Mesodermal cell (in vitro differentiated cells): ENCODE results near the gene SLC35A2.

Source experiments
- H3K27ac ChIP-seq: 2 replicates; pipeline ENCODE4 v1.7.0; 2013; ENCODE audit warnings: mild to moderate bottlenecking, low read depth, low read length, moderate library complexity; ENCODE audit not compliant: severe bottlenecking
- H3K36me3 ChIP-seq: 2 replicates; pipeline ENCODE4 v1.7.1; 2013; ENCODE audit warnings: mild to moderate bottlenecking, low read length, moderate library complexity; ENCODE audit not compliant: control insufficient read depth, insufficient read depth
- H3K4me1 ChIP-seq: one replicate; pipeline ENCODE4 v1.7.1; 2013; ENCODE audit warnings: mild to moderate bottlenecking, low read length; ENCODE audit not compliant: insufficient read depth, control insufficient read depth, poor library complexity, severe bottlenecking
- H3K4me3 ChIP-seq: 2 replicates; pipeline ENCODE4 v1.7.0; 2013; ENCODE audit warnings: low read length, control low read depth, mild to moderate bottlenecking; ENCODE audit not compliant: insufficient read depth, poor library complexity, severe bottlenecking; ENCODE audit errors: extremely low read depth
- H3K9me3 ChIP-seq: 2 replicates; pipeline ENCODE4 v1.7.1; 2013; ENCODE audit warnings: mild to moderate bottlenecking, low read length, moderate library complexity; ENCODE audit not compliant: control insufficient read depth
- WGBS, 2 experiments: methylation state at CpG; one replicate each; pipeline ENCODE4 v1.1.5; 2013; ENCODE audit warnings: missing lambda C conversion rate in 2 of 2; ENCODE audit not compliant: insufficient coverage in 2 of 2; 5-methylcytosine and 5-hydroxymethylcytosine counted together

SLC35A2 gene

DNA sequence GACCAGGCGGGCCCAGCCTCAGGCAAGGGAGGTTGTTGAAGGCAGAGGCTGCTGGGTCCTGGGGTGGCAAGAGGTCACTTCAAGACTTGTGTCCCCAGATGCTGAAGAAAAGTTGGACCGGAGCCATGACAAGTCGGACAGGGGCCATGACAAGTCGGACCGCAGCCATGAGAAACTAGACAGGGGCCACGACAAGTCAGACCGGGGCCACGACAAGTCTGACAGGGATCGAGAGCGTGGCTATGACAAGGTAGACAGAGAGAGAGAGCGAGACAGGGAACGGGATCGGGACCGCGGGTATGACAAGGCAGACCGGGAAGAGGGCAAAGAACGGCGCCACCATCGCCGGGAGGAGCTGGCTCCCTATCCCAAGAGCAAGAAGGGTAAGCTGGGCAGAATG is 9.3 kb downstream of the SLC35A2 start:
- H3K4me3 ChIP-seq, result no peak overlapping the region
- H3K27ac ChIP-seq, result no peak overlapping the region
- H3K9me3 ChIP-seq, result no peaks in the 10 kb centered on the region
- WGBS, 2 experiments, result 97 to 98% methylated on average over 10 to 19 of the region's 20 CpGs
- peaks cover 47% of the 10 kb centered on the region for H3K36me3 ChIP-seq
- H3K4me1 ChIP-seq, result peaks cover 2% of the 10 kb centered on the region

DNA sequence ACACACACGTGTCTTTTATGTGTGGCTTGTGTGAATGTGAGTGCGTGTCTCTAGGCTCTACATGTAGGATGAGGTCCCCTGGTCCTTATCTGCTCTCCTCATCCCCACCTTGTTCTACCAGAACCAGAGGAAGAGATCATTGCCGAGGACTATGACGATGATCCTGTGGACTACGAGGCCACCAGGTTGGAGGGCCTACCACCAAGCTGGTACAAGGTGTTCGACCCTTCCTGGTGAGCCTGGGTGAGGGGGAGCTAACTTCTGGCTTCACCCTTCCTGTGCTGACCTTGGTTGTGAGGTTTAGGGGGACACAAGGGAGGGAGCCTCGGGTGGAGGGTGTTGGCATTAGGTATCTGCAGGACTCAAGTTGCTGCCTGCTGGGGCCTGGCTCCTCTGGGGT is 10.4 kb downstream of the SLC35A2 start:
- Histone ChIP-seq H3K4me3 (no peak overlapping the region), H3K36me3 (peaks cover 44% of the 10 kb centered on the region), H3K27ac (no peak overlapping the region), H3K9me3 (no peaks in the 10 kb centered on the region), H3K4me1 (peaks cover 2% of the 10 kb centered on the region)
- 80 to 100% methylated on average over 1 to 3 of the region's 7 CpGs for WGBS, 2 experiments

DNA sequence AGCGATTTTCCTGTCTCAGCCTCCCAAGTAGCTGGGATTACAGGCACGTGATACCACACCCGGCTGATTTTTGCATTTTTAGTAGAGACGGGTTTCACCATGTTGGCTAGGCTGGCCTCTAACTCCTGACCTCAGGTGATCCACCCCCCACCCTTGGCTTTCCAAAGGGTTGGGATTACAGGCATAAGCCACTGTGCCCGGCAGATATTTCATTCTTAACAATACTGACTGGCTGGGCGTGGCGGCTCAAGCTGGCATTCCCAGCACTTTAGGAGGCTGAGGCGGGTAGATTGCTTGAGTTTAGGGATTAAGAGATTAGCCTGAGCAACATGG is 12.4 kb downstream of the SLC35A2 start:
- Histone ChIP-seq H3K9me3 (no peaks in the 10 kb centered on the region), H3K36me3 (peaks cover 40% of the 10 kb centered on the region), H3K4me3 (no peak overlapping the region), H3K27ac (no peak overlapping the region), H3K4me1 (peaks cover 1% of the 10 kb centered on the region)
- WGBS, 2 experiments, result 82 to 86% methylated on average over 2 to 4 of the region's 8 CpGs

- Histone ChIP-seq H3K4me3 (peak within 1 kb of the TSS; percentile 58), H3K36me3 (peaks cover 43% of the 10 kb centered on the region), H3K27ac (peak within 1 kb of the TSS; percentile 92), H3K4me1 (no peaks in the 10 kb centered on the region), H3K9me3 (no peaks in the 10 kb centered on the region)
- 0 to 1% methylated on average over 17 to 27 of the region's 49 CpGs for WGBS, 2 experiments
These were observed 13.7 kb downstream of the SLC35A2 start, which contains the start of the genes PQBP1 and TIMM17B for GRCh38 chrX:48897625-48898306. Gene PQBP1 (plus strand): TSS chrX:48897930. CDS start chrX:48898510, 580 bp downstream. Gene TIMM17B (minus strand): TSS chrX:48897768. CDS start chrX:48897749, 19 bp downstream.

DNA sequence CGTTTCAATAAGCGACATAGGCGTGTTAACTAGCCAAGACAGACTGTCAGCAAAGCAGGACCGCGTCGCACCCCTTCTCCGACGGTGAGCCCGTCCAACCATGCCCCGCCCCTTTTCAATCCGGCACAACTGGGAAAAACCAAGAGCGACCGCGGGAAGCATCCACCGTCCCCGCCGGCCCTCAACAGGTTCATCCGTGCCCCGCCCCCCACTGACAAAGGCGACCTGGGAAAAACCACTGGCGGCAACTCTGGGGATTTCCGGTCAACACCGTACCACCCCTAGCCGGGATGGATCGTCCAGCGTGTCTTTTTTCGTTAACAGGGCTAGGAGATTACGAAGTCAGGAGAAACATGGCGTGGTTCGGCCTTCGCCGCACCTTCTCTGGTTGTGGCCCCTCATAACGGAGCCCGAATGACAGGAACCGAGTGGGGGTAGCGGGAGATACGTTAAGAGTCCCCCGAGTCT is 14.3 kb downstream of the SLC35A2 start:
- Histone ChIP-seq H3K4me1 (no peaks in the 10 kb centered on the region), H3K27ac (peak overlapping the region; percentile 92), H3K9me3 (no peaks in the 10 kb centered on the region), H3K36me3 (peaks cover 44% of the 10 kb centered on the region), H3K4me3 (peak overlapping the region; percentile 58)
- WGBS, 2 experiments, result 0 to 1% methylated on average over 17 to 19 of the region's 38 CpGs

GRCh38 chrX:48896611-48897011 is 14.8 kb downstream of the SLC35A2 start:
- Histone ChIP-seq H3K4me1 (no peaks in the 10 kb centered on the region), H3K27ac (peak overlapping the region; percentile 92), H3K36me3 (peaks cover 38% of the 10 kb centered on the region), H3K9me3 (no peaks in the 10 kb centered on the region), H3K4me3 (peak overlapping the region; percentile 58)
- WGBS, 2 experiments, result no CpG with 5 or more reads among the region's 9 CpGs

DNA sequence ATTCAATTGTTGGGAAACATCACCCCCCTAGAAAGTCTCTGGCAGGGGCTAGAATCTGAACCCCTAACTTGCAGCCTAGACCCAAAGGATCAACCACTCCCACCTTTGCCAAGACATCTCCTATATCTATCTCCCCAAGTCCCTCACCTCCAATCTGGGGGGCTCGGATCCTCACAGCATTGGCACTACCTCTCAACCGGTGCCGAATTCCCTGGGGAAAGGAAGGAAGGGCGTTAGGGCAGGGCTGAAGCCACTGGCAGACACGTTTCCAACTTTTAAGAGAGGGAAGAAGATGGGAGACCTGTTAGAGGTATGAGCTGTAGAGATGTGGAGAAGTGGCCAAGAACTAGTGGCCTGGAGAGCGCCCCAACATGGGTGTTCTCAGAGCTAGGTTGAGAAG is 16.6 kb downstream of the SLC35A2 start:
- no peaks in the 10 kb centered on the region for H3K4me1 ChIP-seq
- H3K4me3 ChIP-seq, result no peak overlapping the region
- peaks cover 27% of the 10 kb centered on the region for H3K36me3 ChIP-seq
- H3K27ac ChIP-seq, result no peak overlapping the region
- no peaks in the 10 kb centered on the region for H3K9me3 ChIP-seq
- WGBS, 2 experiments, result no CpG with 5 or more reads among the region's 6 CpGs

DNA sequence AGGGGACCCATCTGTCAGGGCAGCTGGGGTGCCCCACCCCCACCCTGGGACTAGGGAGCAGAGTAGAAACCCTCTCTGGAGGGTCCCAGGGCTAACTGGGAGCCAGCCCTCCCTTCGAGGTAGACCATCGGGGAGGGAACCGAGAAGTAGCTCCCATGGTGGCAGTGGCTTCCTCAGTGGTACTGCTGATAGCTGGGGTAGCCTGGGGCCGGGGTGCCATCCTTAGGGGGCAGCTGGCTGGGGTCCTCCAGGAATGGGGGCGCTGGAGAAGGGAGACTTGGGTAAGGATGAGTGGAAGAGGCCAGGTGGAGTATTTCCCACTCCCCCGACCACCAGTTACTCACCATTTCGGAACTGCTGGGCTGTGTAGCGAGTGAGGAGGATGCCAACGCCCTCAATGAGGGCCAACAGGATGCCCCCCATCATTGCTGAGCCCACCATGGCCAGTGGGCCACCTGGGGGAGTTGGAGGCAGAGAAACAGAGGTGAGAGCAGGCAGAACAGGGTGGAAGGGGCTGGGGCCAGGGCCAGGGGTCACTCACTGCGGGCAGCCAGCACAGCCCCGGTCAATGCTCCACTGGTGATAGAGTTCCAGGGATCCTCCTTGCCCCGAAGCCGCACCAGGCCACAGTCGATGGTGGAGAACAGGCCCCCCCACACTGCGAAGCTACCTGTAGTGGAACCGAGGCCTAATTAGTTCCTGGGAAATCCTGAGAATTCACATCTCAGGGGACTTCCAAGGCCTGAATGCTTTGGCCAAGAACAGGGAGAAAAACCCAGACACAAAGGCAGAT is 17.7 kb downstream of the SLC35A2 start:
- H3K27ac ChIP-seq, result no peak overlapping the region
- H3K36me3 ChIP-seq, result peaks cover 18% of the 10 kb centered on the region
- no peak overlapping the region for H3K4me3 ChIP-seq
- no peaks in the 10 kb centered on the region for H3K4me1 ChIP-seq
- no peaks in the 10 kb centered on the region for H3K9me3 ChIP-seq
- 100% methylated on average over 4 of the region's 16 CpGs for WGBS, 2 experiments

- Histone ChIP-seq H3K4me1 (no peaks in the 10 kb centered on the region), H3K27ac (no peak overlapping the region), H3K4me3 (no peak overlapping the region), H3K9me3 (no peaks in the 10 kb centered on the region), H3K36me3 (peaks cover 18% of the 10 kb centered on the region)
- WGBS, 2 experiments, result no CpG with 5 or more reads among the region's 4 CpGs
These were observed 18.6 kb downstream of the SLC35A2 start for GRCh38 chrX:48892896-48893295.

- 4 to 5% methylated on average over 25 to 39 of the region's 68 CpGs for WGBS, 2 experiments
- no peaks in the 10 kb centered on the region for H3K4me1 ChIP-seq
- H3K4me3 ChIP-seq, result peak overlapping the region; percentile 52
- no peaks in the 10 kb centered on the region for H3K9me3 ChIP-seq
- no peak overlapping the region for H3K27ac ChIP-seq
- peaks cover 18% of the 10 kb centered on the region for H3K36me3 ChIP-seq
These were observed 19.8 kb downstream of the SLC35A2 start for GRCh38 chrX:48891402-48892288.
